Lower leg skin (tissue), 4 donors: ENCODE data around the gene PRG3. TPM values are rescaled to one million over a fixed set of nuclear protein-coding genes. Genes with fewer than 3 reads are reported as not detected.

Source experiments
- DNase-seq, 2 donors: peaks; one replicate each; pipeline ENCODE4 v3.0.0-alpha.2; 2019; ENCODE audit warnings: low spot score in 2 of 2
- H3K4me3 ChIP-seq: fragments of 200-600 bp; sonication (generic); 2 replicates; pipeline ENCODE4 v1.5.1; 2017; ENCODE audit warnings: mild to moderate bottlenecking, low read depth; ENCODE audit not compliant: poor library complexity, severe bottlenecking
- CTCF ChIP-seq, 3 donors: fragments of 450-650 bp; IDR thresholded peaks; one replicate each; pipeline ENCODE4 v1.5.1; 2016; ENCODE audit warnings: antibody characterized with exemption in 3 of 3, mild to moderate bottlenecking in 3 of 3, moderate library complexity in 2 of 3
- POLR2A ChIP-seq, 2 donors: fragments of 450-650 bp; IDR thresholded peaks; one replicate each; pipeline ENCODE4 v1.6.1; 2016 to 2017; ENCODE audit warnings: antibody characterized with exemption in 2 of 2, mild to moderate bottlenecking in 1 of 2, moderate library complexity in 1 of 2
- WGBS, 2 donors: methylation state at CpG; one replicate each; pipeline ENCODE4 v1.1.5; 2018; 5-methylcytosine and 5-hydroxymethylcytosine counted together
- intact Hi-C: fragments of 100-400 bp; cut with DNase I; formaldehyde crosslinking; loops from one replicate; pipeline ENCODE4 v1.15.0; 2023; ENCODE audit warnings: low total_unique reads
- total RNA-seq, 4 donors: library from RNA; depleted of rRNA; stranded (reverse); fragments of >200 nt; gene quantifications; one replicate each; pipeline ENCODE4 v1.1.0, GENCODE V29; 2016

Gene PRG3
- total RNA-seq, 4 donors from 2014 or later, result not detected

GRCh38 chr11:57373146-57373545, 7.8 kb downstream of the PRG3 start:
- H3K4me3 ChIP-seq, result no peak overlapping the region
- TF ChIP-seq POLR2A (IDR thresholded peaks at IDR 0.05), result no peak
- TF ChIP-seq CTCF (IDR thresholded peaks at IDR 0.05), result no peak
- no peak for DNase-seq
- intact Hi-C loops, result no loop called here
- 57 to 68% methylated on average over 3 of the region's 3 CpGs for WGBS, 2 donors

- H3K4me3 ChIP-seq, result no peak overlapping the region
- no peak for DNase-seq
- intact Hi-C loops, result no loop called here
- TF ChIP-seq POLR2A (IDR thresholded peaks at IDR 0.05), result no peak
- no peak for TF ChIP-seq CTCF (IDR thresholded peaks at IDR 0.05)
Measured at GRCh38 chr11:57370941-57371340, 10.0 kb downstream of the PRG3 start.

- WGBS, 2 donors, result 84 to 85% methylated on average over 7 of the region's 7 CpGs
- H3K4me3 ChIP-seq, result no peak overlapping the region
- intact Hi-C loops, result no loop called here
- no peak for DNase-seq
- no peak for TF ChIP-seq POLR2A (IDR thresholded peaks at IDR 0.05)
- TF ChIP-seq CTCF (IDR thresholded peaks at IDR 0.05), result no peak
Measured at GRCh38 chr11:57370251-57370650, 10.7 kb downstream of the PRG3 start.

GRCh38 chr11:57368845-57369232, 12.1 kb downstream of the PRG3 start:
- DNase-seq, result no peak
- TF ChIP-seq CTCF (IDR thresholded peaks at IDR 0.05), result no peak
- no peak for TF ChIP-seq POLR2A (IDR thresholded peaks at IDR 0.05)
- intact Hi-C loops, result no loop called here
- no peak overlapping the region for H3K4me3 ChIP-seq
- WGBS, 2 donors, result 73 to 74% methylated on average over 5 of the region's 5 CpGs

- WGBS, 2 donors, result 44 to 59% methylated on average over 19 of the region's 19 CpGs
- intact Hi-C loops, result no loop called here
- H3K4me3 ChIP-seq, result no peak overlapping the region
- TF ChIP-seq POLR2A (IDR thresholded peaks at IDR 0.05) (no peak), CTCF (IDR thresholded peaks at IDR 0.05) (no peak)
- no peak for DNase-seq
Measured at GRCh38 chr11:57368106-57368844, 12.7 kb downstream of the PRG3 start.
